HepG2 (cell line): ENCODE results near the gene TASOR2. TPM values are rescaled to one million over a fixed set of nuclear protein-coding genes. Genes with fewer than 3 reads are reported as not detected.

ENCODE experiments used
- ATAC-seq: fragments of 200-7000 bp; cut with Tn5 transposase; 3 replicates; pipeline ENCODE4 v1.9.1; 2020; ENCODE audit warnings: mild to moderate bottlenecking, moderate library complexity
- BruUV-seq: library from RNA; stranded (reverse); fragments of 400-500 nt; replicated peaks from 2 replicates; lab custom pipeline; 2021; lab: Mats Ljungman, UMichigan
- CTCF ChIA-PET: fragments of 300-600 bp; formaldehyde crosslinking; extraction: SDS; loops from one replicate; lab custom pipeline; 2021; ENCODE audit warnings: low total read pairs, inconsistent platforms, low intra/inter-chr PET ratio; lab: Yijun Ruan, JAX
- POLR2A ChIA-PET: fragments of 350-600 bp; sonication (Branson Sonifier 250); formaldehyde crosslinking; loops from one replicate; lab custom pipeline; 2020; ENCODE audit warnings: antibody characterized with exemption, inconsistent platforms; lab: Yijun Ruan, JAX
- DNase-seq: peaks from one replicate; pipeline ENCODE4 v3.0.0-alpha.2; 2015; ENCODE audit warnings: low spot score
- FAIRE-seq: peaks from 3 replicates; lab custom pipeline; 2011; peaks lifted over from hg19 to GRCh38; lab: Jason Lieb, UNC
- H2AFZ ChIP-seq: one replicate; pipeline ENCODE4 v1.6.1; 2011; ENCODE audit warnings: low read length, inconsistent platforms
- H3K27ac ChIP-seq: fragments of 300-600 bp; 3 replicates; pipeline ENCODE4 v1.8.0; 2011; ENCODE audit warnings: mixed run types, mild to moderate bottlenecking, mixed read lengths, low read length, inconsistent platforms; ENCODE audit not compliant: insufficient read depth; ENCODE audit errors: extremely low read length
- H3K27me3 ChIP-seq, 2 experiments: fragments of 200-600 bp in 1 of 2; 2 replicates in 1 of 2; 3 replicates in 1 of 2; pipeline versions ENCODE4 v1.6.0 to v1.8.0; 2011; ENCODE audit warnings: low read length in 2 of 2, mild to moderate bottlenecking in 2 of 2, moderate library complexity in 2 of 2, inconsistent platforms in 1 of 2; ENCODE audit not compliant: insufficient read depth in 2 of 2, control insufficient read depth in 1 of 2
- H3K36me3 ChIP-seq, 2 experiments: fragments of 200-600 bp in 1 of 2; replicated peaks in 1 of 2; 2 replicates in 1 of 2; 3 replicates in 1 of 2; pipeline versions ENCODE4 v1.5.1 to v1.8.0; 2011; ENCODE audit warnings: low read length in 2 of 2, inconsistent platforms in 1 of 2; ENCODE audit not compliant: insufficient read depth in 2 of 2, control insufficient read depth in 1 of 2
- H3K4me1 ChIP-seq: 2 replicates; pipeline ENCODE4 v1.5.1; 2012; ENCODE audit warnings: low read length, inconsistent platforms; ENCODE audit not compliant: insufficient read depth
- H3K4me2 ChIP-seq: 2 replicates; pipeline ENCODE4 v1.6.0; 2011; ENCODE audit warnings: low read depth, low read length, inconsistent platforms
- H3K4me3 ChIP-seq, 3 experiments: fragments of 200-600 bp in 1 of 3; sonication (generic), shearing (Covaris generic) in 1 of 3; replicated peaks in 1 of 3; 2 replicates each; pipeline ENCODE4 v1.5.1; 2011 to 2016; ENCODE audit warnings: low read length in 3 of 3, inconsistent platforms in 2 of 3, low read depth in 2 of 3, mild to moderate bottlenecking in 2 of 3, control low read depth in 1 of 3, mixed read lengths in 1 of 3; ENCODE audit not compliant: insufficient read depth in 1 of 3
- H3K79me2 ChIP-seq: one replicate; pipeline ENCODE4 v1.6.1; 2011; ENCODE audit warnings: low read length, inconsistent platforms; ENCODE audit not compliant: insufficient read depth
- H3K9ac ChIP-seq: 2 replicates; pipeline ENCODE4 v1.6.0; 2011; ENCODE audit warnings: mild to moderate bottlenecking, low read depth, low read length, inconsistent platforms; ENCODE audit not compliant: insufficient read depth
- H3K9me3 ChIP-seq: 2 replicates; pipeline ENCODE4 v1.5.1; 2012; ENCODE audit warnings: mild to moderate bottlenecking, low read length
- H4K20me1 ChIP-seq: 2 replicates; pipeline ENCODE4 v1.6.0; 2011; ENCODE audit warnings: inconsistent platforms, mild to moderate bottlenecking, low read length, moderate library complexity; ENCODE audit not compliant: insufficient read depth
- EZH2 ChIP-seq: conservative IDR thresholded peaks from 2 replicates; pipeline ENCODE4 v1.6.1; 2012; ENCODE audit warnings: mild to moderate bottlenecking, low read depth, low read length, moderate library complexity
- HNF4A ChIP-seq: sonication (generic); formaldehyde crosslinking; IDR thresholded peaks from 2 replicates; pipeline ENCODE4 v1.4.0; 2020; ENCODE audit warnings: missing genetic modification reagents
- HNF4G ChIP-seq, 2 experiments: sonication (generic) in 1 of 2; formaldehyde crosslinking in 1 of 2; IDR thresholded peaks; 2 replicates each; pipeline versions ENCODE4 v1.4.0 to v1.6.1; 2011 to 2020; ENCODE audit warnings: borderline replicate concordance in 2 of 2, low read depth in 2 of 2, mild to moderate bottlenecking in 2 of 2, low read length in 1 of 2, missing genetic modification reagents in 1 of 2, moderate library complexity in 1 of 2
- HOXA9 ChIP-seq: sonication (generic); formaldehyde crosslinking; IDR thresholded peaks from 2 replicates; pipeline ENCODE4 v1.8.1; 2022; ENCODE audit warnings: missing genetic modification reagents, mild to moderate bottlenecking, moderate library complexity, borderline replicate concordance
- KAT8 ChIP-seq: IDR thresholded peaks from 2 replicates; pipeline ENCODE4 v1.6.1; 2016; ENCODE audit warnings: missing genetic modification reagents, missing compliant biosample characterization
- KDM4B ChIP-seq: sonication (generic); formaldehyde crosslinking; IDR thresholded peaks from 2 replicates; pipeline ENCODE4 v1.4.0; 2020; ENCODE audit warnings: missing genetic modification reagents
- REXO4 ChIP-seq: sonication (generic); formaldehyde crosslinking; IDR thresholded peaks from 2 replicates; pipeline ENCODE4 v1.8.0; 2022; ENCODE audit warnings: missing genetic modification reagents, mild to moderate bottlenecking, borderline replicate concordance
- RNF219 ChIP-seq: sonication (generic); formaldehyde crosslinking; IDR thresholded peaks from 2 replicates; pipeline ENCODE4 v1.5.0; 2020; ENCODE audit warnings: mild to moderate bottlenecking, missing genetic modification reagents
- SAP130 ChIP-seq: IDR thresholded peaks from 2 replicates; pipeline ENCODE4 v1.6.1; 2016; ENCODE audit warnings: low read depth
- SNAPC2 ChIP-seq: sonication (generic); formaldehyde crosslinking; IDR thresholded peaks from 2 replicates; pipeline ENCODE4 v1.8.1; 2022; ENCODE audit warnings: mild to moderate bottlenecking, missing genetic modification reagents
- TCF7 ChIP-seq: sonication (generic); IDR thresholded peaks from 2 replicates; pipeline ENCODE4 v1.6.1; 2016; ENCODE audit warnings: antibody characterized with exemption, low read depth
- THAP8 ChIP-seq: sonication (generic); formaldehyde crosslinking; IDR thresholded peaks from 2 replicates; pipeline ENCODE4 v1.5.1; 2020; ENCODE audit warnings: missing genetic modification reagents, mild to moderate bottlenecking, borderline replicate concordance
- ZNF224 ChIP-seq: sonication (generic); formaldehyde crosslinking; IDR thresholded peaks from 2 replicates; pipeline ENCODE4 v1.5.0; 2020; ENCODE audit warnings: mild to moderate bottlenecking, missing genetic modification reagents
- ZNF362 ChIP-seq: sonication (generic); formaldehyde crosslinking; IDR thresholded peaks from 2 replicates; pipeline ENCODE4 v1.4.0; 2020; ENCODE audit warnings: missing genetic modification reagents, mild to moderate bottlenecking, borderline replicate concordance
- ZNF451 ChIP-seq: sonication (generic); formaldehyde crosslinking; IDR thresholded peaks from 2 replicates; pipeline ENCODE4 v1.5.0; 2020; ENCODE audit warnings: mild to moderate bottlenecking, missing genetic modification reagents
- ZNF530 ChIP-seq: sonication (generic); formaldehyde crosslinking; IDR thresholded peaks from 2 replicates; pipeline ENCODE4 v1.5.0; 2020; ENCODE audit warnings: low read depth, mild to moderate bottlenecking, missing genetic modification reagents
- ZNF605 ChIP-seq: sonication (generic); formaldehyde crosslinking; IDR thresholded peaks from 2 replicates; pipeline ENCODE4 v1.8.0; 2022; ENCODE audit warnings: mild to moderate bottlenecking, missing genetic modification reagents
- WGBS: methylation state at CpG from one replicate; pipeline ENCODE4 v1.1.6; 2017; ENCODE audit warnings: low lambda C conversion rate; 5-methylcytosine and 5-hydroxymethylcytosine counted together
- in situ Hi-C: cut with HindIII; loops from 2 replicates; pipeline ENCODE4 v1.10.0; 2017; ENCODE audit warnings: low pct_unique_long_range_greater_than_20kb; ENCODE audit not compliant: extremely low pct_ligation_motif_present
- intact Hi-C: fragments of 100-400 bp; cut with micrococcal nuclease; formaldehyde crosslinking; loops from one replicate; pipeline ENCODE4 v1.10.0; 2022; ENCODE audit not compliant: unreplicated experiment
- polyA plus RNA-seq, 8 experiments: library from polyadenylated mRNA; depleted of rRNA in 3 of 8; stranded (reverse) in 7 of 8; unstranded in 1 of 8; fragments of >200 nt; fragmentation: Illumina TruSeq in 4 of 8; extraction: Trizol in 4 of 8; gene quantifications; 2 replicates each; pipeline versions ENCODE4 v1.2.1 to v1.2.3, GENCODE V29; 2011 to 2016; ENCODE audit warnings: low read depth in 4 of 8, missing spikeins in 1 of 8, mixed read lengths in 1 of 8; ENCODE audit not compliant: insufficient read depth in 1 of 8
- total RNA-seq, 5 experiments: library from RNA; depleted of rRNA; stranded (reverse); fragments of >200 nt; fragmentation: Illumina TruSeq; extraction: Trizol; gene quantifications; 2 replicates each; pipeline ENCODE4 v1.2.3, GENCODE V29; 2016; ENCODE audit warnings: low read depth in 1 of 5
- TF ChIP-seq, protein P1 (sequence below): IDR thresholded peaks from 2 replicates; pipeline ENCODE4 v1.6.1; 2016; ENCODE audit warnings: low read depth

Gene TASOR2
- total and polyA plus RNA-seq, 2 of the 13 experiments (the other 11 are each of a cell fraction or from before 2014, with no cell fraction given), result 24.2 to 55.3 TPM

- TSS peak; percentile 74 for BruUV-seq
- Histone ChIP-seq H3K36me3 (no peaks in the 10 kb centered on the region), H3K79me2 (peaks cover 9% of the 10 kb centered on the region), H4K20me1 (no peaks in the 10 kb centered on the region), H3K27ac (peak overlapping the region; percentile 76), H2AFZ (no peak overlapping the region), H3K9ac (peak overlapping the region; percentile 80), H3K4me1 (peaks cover 64% of the 10 kb centered on the region), H3K27me3 (peaks cover 0 to 9% of the 10 kb centered on the region in 2 experiments; a peak in 1 of 5 replicates), H3K9me3 (no peaks in the 10 kb centered on the region), H3K4me3 (peak overlapping the region; percentile 73 to 98 (median 96)), H3K4me2 (peak overlapping the region; percentile 100)
- 23% methylated on average over 9 of the region's 9 CpGs for WGBS
- in situ Hi-C loops, result no loop called here
- CTCF ChIA-PET, result no interaction called here
- POLR2A ChIA-PET, result interaction anchor here (1.1 to 1.5 kb wide), 3 partner anchors 12 to 27 kb away, joined by 3 read pairs; partner anchors contain the start of gene TASOR2
- DNase-seq (peak; percentile 28), FAIRE-seq (no peak), ATAC-seq (no peak)
- intact Hi-C loops, result loop anchor here (5.0 kb wide), 1 partner anchor 33 kb away; no protein-coding TSS in a partner anchor
- TF ChIP-seq SAP130 (CRISPR knock-in tag) (0 out of 2 replicates have a peak, but pooled peaks have one; percentile 1), ZNF605 (CRISPR knock-in tag) (no peak), ZNF362 (CRISPR knock-in tag) (peak; percentile 35; the same call in 1 of the 2 replicates), REXO4 (CRISPR knock-in tag) (no peak), KAT8 (0 out of 2 replicates have a peak, but pooled peaks have one; percentile 18), KDM4B (CRISPR knock-in tag) (no peak), HNF4G (IDR thresholded peaks at IDR 0.05; ENCODE audit: borderline replicate concordance, low read depth, low read length) (peak; percentile 20; the same call in 1 of the 2 replicates), HNF4G (CRISPR knock-in tag; IDR thresholded peaks at IDR 0.05; ENCODE audit: borderline replicate concordance, low read depth) (no peak), ZNF451 (CRISPR knock-in tag) (no peak), EZH2 (no peak), HOXA9 (CRISPR knock-in tag) (no peak), SNAPC2 (0 out of 2 replicates have a peak, but pooled peaks have one; percentile 34), HNF4A (0 out of 2 replicates have a peak, but pooled peaks have one; percentile 9), TCF7 (0 out of 2 replicates have a peak, but pooled peaks have one; percentile 7), RNF219 (CRISPR knock-in tag) (no peak), THAP8 (CRISPR knock-in tag) (no peak), ZNF530 (no peak), ZNF224 (CRISPR knock-in tag) (no peak)
- TF ChIP-seq, protein P1, sequence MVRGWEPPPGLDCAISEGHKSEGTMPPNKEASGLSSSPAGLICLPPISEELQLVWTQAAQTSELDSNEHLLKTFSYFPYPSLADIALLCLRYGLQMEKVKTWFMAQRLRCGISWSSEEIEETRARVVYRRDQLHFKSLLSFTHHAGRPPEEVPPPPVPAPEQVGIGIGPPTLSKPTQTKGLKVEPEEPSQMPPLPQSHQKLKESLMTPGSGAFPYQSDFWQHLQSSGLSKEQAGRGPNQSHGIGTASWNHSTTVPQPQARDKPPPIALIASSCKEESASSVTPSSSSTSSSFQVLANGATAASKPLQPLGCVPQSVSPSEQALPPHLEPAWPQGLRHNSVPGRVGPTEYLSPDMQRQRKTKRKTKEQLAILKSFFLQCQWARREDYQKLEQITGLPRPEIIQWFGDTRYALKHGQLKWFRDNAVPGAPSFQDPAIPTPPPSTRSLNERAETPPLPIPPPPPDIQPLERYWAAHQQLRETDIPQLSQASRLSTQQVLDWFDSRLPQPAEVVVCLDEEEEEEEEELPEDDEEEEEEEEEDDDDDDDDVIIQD (CRISPR knock-in tag), result 0 out of 2 replicates have a peak, but pooled peaks have one; percentile 12
These were observed 19.1 kb upstream of the TASOR2 start for GRCh38 chr10:5665373-5666007.
